ENCODE results near the gene EYS. TPM values are rescaled to one million over a fixed set of nuclear protein-coding genes. Genes with fewer than 3 reads are reported as not detected.

Gene EYS
- total RNA-seq, 1 experiment from 2014 or later: not detected

- no peak for TF ChIP-seq REST (IDR thresholded peaks at IDR 0.05; ENCODE audit: low read depth)
- no peak for TF ChIP-seq FOSL1 (IDR thresholded peaks at IDR 0.05; ENCODE audit: low read depth)
- TF ChIP-seq ZNF274 (IDR thresholded peaks at IDR 0.05; ENCODE audit: low read depth, low read length): no peak
- no peak for TF ChIP-seq POLR2AphosphoS5 (IDR thresholded peaks at IDR 0.05; ENCODE audit: low read depth, low read length)
- no peak for TF ChIP-seq SP1 (IDR thresholded peaks at IDR 0.05; ENCODE audit: low read depth)
- no peak for TF ChIP-seq CEBPB (IDR thresholded peaks at IDR 0.05; ENCODE audit: low read depth)
Measured at GRCh38 chr6:63773200-63773599, 1933.8 kb downstream of the EYS start (continued).

DNA sequence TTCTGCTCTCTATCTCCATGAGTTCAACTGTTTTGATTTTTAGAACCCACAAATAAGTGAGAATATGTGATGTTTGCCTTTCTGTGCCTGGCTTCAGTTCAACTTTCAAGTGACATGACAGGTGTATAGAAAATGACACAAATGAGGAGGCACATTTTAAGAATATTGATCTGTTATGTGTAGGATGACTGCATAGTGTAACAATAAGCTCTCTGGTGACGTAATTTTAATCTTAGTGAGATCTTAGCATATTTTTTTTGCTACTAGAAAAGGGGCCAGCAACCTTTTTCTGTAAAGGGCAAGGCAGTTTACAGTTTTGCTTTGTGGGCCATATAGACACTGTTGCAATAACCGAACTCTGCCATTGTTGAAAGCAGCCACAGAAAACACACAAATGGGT, 1941.2 kb downstream of the EYS start:
- Histone ChIP-seq H3K4me3 (replicated peaks in 1 of 2; ENCODE audit: low read depth in 1 of 2, low read length in 2 of 2) (no peak overlapping the region), H4K20me1 (ENCODE audit: insufficient read depth) (no peaks in the 10 kb centered on the region), H3K27me3 (ENCODE audit: insufficient read depth, low read length) (no peaks in the 10 kb centered on the region), H2AFZ (ENCODE audit: low read depth, low read length, poor library complexity, severe bottlenecking) (no peak overlapping the region), H3K9ac (ENCODE audit: low read length) (no peak overlapping the region), H3K27ac (ENCODE audit: low read depth, low read length) (no peak overlapping the region), H3K36me3 (ENCODE audit: control insufficient read depth in 1 of 2, insufficient read depth in 2 of 2, low read length in 2 of 2) (no peaks in the 10 kb centered on the region), H3K9me2 (ENCODE audit: insufficient read depth) (no peaks in the 10 kb centered on the region), H3K9me3 (ENCODE audit: control insufficient read depth in 1 of 2, insufficient read depth in 1 of 2, low read depth in 1 of 2, low read length in 2 of 2) (no peaks in the 10 kb centered on the region), H3K79me2 (ENCODE audit: insufficient read depth, low read length) (no peaks in the 10 kb centered on the region), H3K4me2 (ENCODE audit: low read length) (no peak overlapping the region), H3K4me1 (ENCODE audit: control insufficient read depth in 1 of 2, insufficient read depth in 2 of 2, low read length in 2 of 2) (no peaks in the 10 kb centered on the region)
- CTCF ChIA-PET: no interaction called here
- ATAC-seq: no peak
- TF ChIP-seq, protein P1, sequence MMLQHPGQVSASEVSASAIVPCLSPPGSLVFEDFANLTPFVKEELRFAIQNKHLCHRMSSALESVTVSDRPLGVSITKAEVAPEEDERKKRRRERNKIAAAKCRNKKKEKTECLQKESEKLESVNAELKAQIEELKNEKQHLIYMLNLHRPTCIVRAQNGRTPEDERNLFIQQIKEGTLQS (IDR thresholded peaks at IDR 0.05): no peak
- no peak for TF ChIP-seq SRF (IDR thresholded peaks at IDR 0.05; ENCODE audit: low read depth)
- no peak for TF ChIP-seq TCF7L2 (IDR thresholded peaks at IDR 0.05; ENCODE audit: borderline replicate concordance, extremely low read depth, insufficient read depth, insufficient read length)
- TF ChIP-seq POLR2A (IDR thresholded peaks at IDR 0.05; ENCODE audit: borderline replicate concordance, extremely low read depth, insufficient read depth, insufficient read length): no peak
- TF ChIP-seq ZBTB33 (IDR thresholded peaks at IDR 0.05; ENCODE audit: extremely low read depth, insufficient replicate concordance, low read length): no peak
- no peak for TF ChIP-seq ZFX (IDR thresholded peaks at IDR 0.05)
- TF ChIP-seq CEBPB (IDR thresholded peaks at IDR 0.05; ENCODE audit: low read depth): no peak
- TF ChIP-seq CTCF (IDR thresholded peaks at IDR 0.05 in 2 of 3, conservative IDR thresholded peaks at IDR 0.05 in 1 of 3; ENCODE audit: borderline replicate concordance in 1 of 3, insufficient read depth in 1 of 3, low read depth in 2 of 3, low read length in 2 of 3): no peak
- no peak for TF ChIP-seq EGR1 (IDR thresholded peaks at IDR 0.05; ENCODE audit: low read depth)
- TF ChIP-seq EZH2 (IDR thresholded peaks at IDR 0.05): no peak
- no peak for TF ChIP-seq RAD21 (IDR thresholded peaks at IDR 0.05; ENCODE audit: low read depth)
- no peak for TF ChIP-seq EZH2phosphoT487 (IDR thresholded peaks at IDR 0.05; ENCODE audit: borderline replicate concordance)
- no peak for TF ChIP-seq SIN3A (IDR thresholded peaks at IDR 0.05; ENCODE audit: low read depth)
- TF ChIP-seq YY1 (IDR thresholded peaks at IDR 0.05; ENCODE audit: extremely low read depth, insufficient replicate concordance, low read depth, low read length): no peak
- TF ChIP-seq ZNF274 (IDR thresholded peaks at IDR 0.05; ENCODE audit: low read depth, low read length): no peak
- no peak for TF ChIP-seq POLR2AphosphoS5 (IDR thresholded peaks at IDR 0.05; ENCODE audit: low read depth, low read length)
- POLR2A ChIA-PET: no interaction called here
- RAD21 ChIA-PET (ENCODE audit: low non-redundant PET in 1 of 2, low total read pairs in 2 of 2, uncharacterized antibody in 2 of 2, unreplicated experiment in 2 of 2): no interaction called here
- DNase-seq (ENCODE audit: low read depth, low spot score): no peak
- intact Hi-C loops (cut with micrococcal nuclease): loop anchor here (2.0 kb wide), 1 partner anchor 167 kb away; no protein-coding TSS in a partner anchor
- BruUV-seq (replicated peaks): no TSS peak
